Ovary (tissue), 9 donors: ENCODE data around the gene TMEM200A. TPM values are rescaled to one million over a fixed set of nuclear protein-coding genes. Genes with fewer than 3 reads are reported as not detected.

Experiments
- DNase-seq, 5 donors: peaks; one replicate each; pipeline ENCODE4 v3.0.0-alpha.2; 2019 to 2020
- H3K27ac ChIP-seq, 2 donors: fragments of 200-600 bp; one replicate each; pipeline versions ENCODE4 v1.5.1 to v1.8.0; 2019 to 2022
- H3K27me3 ChIP-seq: fragments of 200-600 bp; one replicate; pipeline ENCODE4 v1.8.0; 2022
- H3K36me3 ChIP-seq: fragments of 200-600 bp; sonication (generic); one replicate; pipeline ENCODE4 v1.5.1; 2019
- H3K4me1 ChIP-seq: one replicate; pipeline ENCODE4 v1.8.1; 2013; ENCODE audit warnings: mild to moderate bottlenecking, moderate library complexity; ENCODE audit not compliant: insufficient read depth
- H3K4me3 ChIP-seq: fragments of 200-600 bp; sonication (generic); one replicate; pipeline ENCODE4 v1.5.1; 2017
- H3K9me3 ChIP-seq, 2 donors: fragments of 200-600 bp in 1 of 2; sonication (generic) in 1 of 2; one replicate each; pipeline versions ENCODE4 v1.5.1 to v1.8.1; 2013 to 2019; ENCODE audit warnings: mild to moderate bottlenecking in 1 of 2, moderate library complexity in 1 of 2
- EP300 ChIP-seq: sonication (generic); formaldehyde crosslinking; IDR thresholded peaks from one replicate; pipeline ENCODE4 v1.6.1; 2017; ENCODE audit warnings: antibody characterized with exemption
- POLR2A ChIP-seq: fragments of 450-650 bp; IDR thresholded peaks from one replicate; pipeline ENCODE4 v1.6.1; 2017; ENCODE audit warnings: antibody characterized with exemption, mild to moderate bottlenecking, moderate library complexity
- WGBS, 3 donors: extraction: QIAGEN DNeasy Blood & Tissue Kit in 1 of 3; methylation state at CpG; one replicate each; pipeline versions ENCODE4 v1.1.5 to v1.1.7; 2013 to 2017; 5-methylcytosine and 5-hydroxymethylcytosine counted together
- intact Hi-C, 4 donors: fragments of 100-400 bp; cut with DNase I; formaldehyde crosslinking; loops; one replicate each; pipeline versions ENCODE4 v1.11.0 to v1.15.1; 2022 to 2023
- polyA plus RNA-seq, 2 donors: library from polyadenylated mRNA; stranded (reverse); fragments of 200-250 nt in 1 of 2; fragments of 350-450 nt in 1 of 2; fragmentation: Illumina TruSeq in 1 of 2; extraction: RNeasy Lipid Tissue Mini Kit (QIAGEN cat#74804) in 1 of 2; gene quantifications; one replicate each; pipeline ENCODE4 v1.2.3, GENCODE V29; 2013 to 2014
- total RNA-seq, 7 donors: library from RNA; depleted of rRNA in 2 of 7; stranded (reverse); fragments of >200 nt in 2 of 7; fragmentation: NEBNext Ultra II Directional in 3 of 7; extraction: Animal tissue kit (Norgen Biotek cat#: 25700) in 3 of 7; gene quantifications; one replicate each; pipeline versions ENCODE4 v1.1.0 to v1.2.4, GENCODE V29; 2016 to 2023
- TF ChIP-seq, protein P1 (sequence below), 3 donors: fragments of 450-650 bp in 2 of 3; fragments of 200-600 bp in 1 of 3; IDR thresholded peaks; one replicate each; pipeline versions ENCODE4 v1.5.1 to v1.8.0; 2016 to 2022; ENCODE audit warnings: antibody characterized with exemption in 3 of 3, mild to moderate bottlenecking in 1 of 3
- donor health status: DM: no; HTN: no; CAD: no; lungs with moderate emphysema.
- donor health status: DM: no; HTN: no; CAD: no.
- donor health status: Bipolar disorder and iron deficiency.
- donor health status: DM: yes; HTN: yes; CAD: no.
- donor health status: DM: no; HTN: no; CAD: no.
- donor health status: DM: yes; HTN: yes; CAD: no.

Gene TMEM200A
- total and polyA plus RNA-seq, 9 donors: 8.2 to 32.5 (median 17.7) TPM

DNA sequence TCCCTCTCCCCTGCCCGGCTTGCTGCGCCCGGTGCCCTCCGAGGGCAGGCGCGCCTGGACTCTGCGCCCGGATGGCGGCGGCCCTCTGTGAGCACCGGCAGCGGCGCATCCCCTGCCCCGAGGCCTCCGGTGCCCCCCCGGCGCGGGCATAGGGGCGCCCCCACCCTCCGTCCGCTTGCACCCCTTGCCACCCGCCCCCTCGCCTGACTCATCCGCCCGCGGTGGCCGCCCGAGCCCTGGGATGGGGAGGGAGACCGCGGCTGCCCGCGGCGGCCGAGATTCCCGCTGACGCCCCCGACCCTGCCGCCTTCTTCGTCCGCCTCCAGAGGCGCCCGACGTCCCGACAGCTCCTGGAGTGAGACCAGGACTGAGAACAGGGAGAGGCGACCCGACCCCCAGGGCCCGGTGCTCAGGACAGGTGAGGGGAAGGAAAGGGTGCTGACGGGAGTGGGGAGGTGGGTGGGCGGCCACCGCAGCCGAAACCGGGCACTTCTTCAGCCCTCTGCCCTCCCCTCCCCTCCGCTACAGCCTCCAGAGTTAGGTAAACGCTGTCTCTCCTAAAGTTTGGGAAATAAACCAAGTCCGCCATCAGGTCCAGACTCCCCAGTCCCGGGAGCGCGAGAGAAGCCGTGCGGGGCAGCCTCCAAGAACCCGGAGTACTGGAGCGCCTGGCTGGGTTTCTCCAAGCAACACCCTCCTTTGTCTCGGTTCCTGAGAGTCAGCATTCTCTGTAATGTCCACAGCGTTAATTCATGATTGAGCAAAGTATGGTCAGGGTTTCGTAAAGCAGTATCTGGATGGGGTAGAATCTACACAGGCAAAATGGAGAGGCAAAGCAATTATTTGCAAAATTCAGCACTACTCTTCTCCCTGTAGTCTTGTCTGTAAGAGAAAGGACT lies 539 bp downstream of the TMEM200A start:
- TF ChIP-seq, protein P1, sequence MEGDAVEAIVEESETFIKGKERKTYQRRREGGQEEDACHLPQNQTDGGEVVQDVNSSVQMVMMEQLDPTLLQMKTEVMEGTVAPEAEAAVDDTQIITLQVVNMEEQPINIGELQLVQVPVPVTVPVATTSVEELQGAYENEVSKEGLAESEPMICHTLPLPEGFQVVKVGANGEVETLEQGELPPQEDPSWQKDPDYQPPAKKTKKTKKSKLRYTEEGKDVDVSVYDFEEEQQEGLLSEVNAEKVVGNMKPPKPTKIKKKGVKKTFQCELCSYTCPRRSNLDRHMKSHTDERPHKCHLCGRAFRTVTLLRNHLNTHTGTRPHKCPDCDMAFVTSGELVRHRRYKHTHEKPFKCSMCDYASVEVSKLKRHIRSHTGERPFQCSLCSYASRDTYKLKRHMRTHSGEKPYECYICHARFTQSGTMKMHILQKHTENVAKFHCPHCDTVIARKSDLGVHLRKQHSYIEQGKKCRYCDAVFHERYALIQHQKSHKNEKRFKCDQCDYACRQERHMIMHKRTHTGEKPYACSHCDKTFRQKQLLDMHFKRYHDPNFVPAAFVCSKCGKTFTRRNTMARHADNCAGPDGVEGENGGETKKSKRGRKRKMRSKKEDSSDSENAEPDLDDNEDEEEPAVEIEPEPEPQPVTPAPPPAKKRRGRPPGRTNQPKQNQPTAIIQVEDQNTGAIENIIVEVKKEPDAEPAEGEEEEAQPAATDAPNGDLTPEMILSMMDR (IDR thresholded peaks at IDR 0.05): peak in 1 of 3 donors; percentile 14
- TF ChIP-seq POLR2A: peak; percentile 13
- TF ChIP-seq EP300: no peak
- Histone ChIP-seq H3K27ac (peak overlapping the region; percentile 79 to 80), H3K4me3 (peak overlapping the region; percentile 90), H3K9me3 (no peaks in the 10 kb centered on the region), H3K4me1 (peaks cover 2% of the 10 kb centered on the region), H3K36me3 (no peaks in the 10 kb centered on the region), H3K27me3 (no peaks in the 10 kb centered on the region)
- 1 to 3% (median 1%) methylated on average over 29 to 65 of the region's 65 CpGs for WGBS, 3 donors
- peak; percentile 67 to 81 (median 75) for DNase-seq
- intact Hi-C loops: loop anchor here in 3 of 4 donors (5.0 to 10.0 kb wide), 5 partner anchors 238 to 478 kb away; no protein-coding TSS in a partner anchor

DNA sequence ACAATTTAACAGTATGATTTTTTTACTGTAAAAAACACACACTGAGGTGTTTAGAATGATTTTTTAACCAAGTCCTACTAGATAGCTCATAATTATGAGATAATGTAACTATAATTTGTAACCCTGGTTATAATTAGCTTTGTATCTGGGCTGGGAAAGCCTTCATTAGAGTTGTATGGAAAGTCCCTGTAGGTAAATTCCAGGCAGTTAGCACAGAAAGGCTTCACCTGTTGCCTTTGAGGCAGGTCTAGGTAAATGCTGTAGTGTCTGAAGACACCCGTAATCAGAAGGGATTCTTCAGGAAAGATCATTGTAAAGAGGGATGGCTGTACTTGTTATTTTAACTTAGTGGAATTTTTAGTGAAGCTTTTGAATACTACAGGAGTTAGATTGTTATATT lies 1.9 kb downstream of the TMEM200A start:
- intact Hi-C loops: loop anchor here in 3 of 4 donors (5.0 to 10.0 kb wide), 5 partner anchors 237 to 477 kb away; no protein-coding TSS in a partner anchor
- Histone ChIP-seq H3K27ac (no peak overlapping the region), H3K36me3 (no peaks in the 10 kb centered on the region), H3K9me3 (no peaks in the 10 kb centered on the region), H3K27me3 (no peaks in the 10 kb centered on the region), H3K4me3 (peak overlapping the region; percentile 90), H3K4me1 (peaks cover 3% of the 10 kb centered on the region)
- TF ChIP-seq, protein P1 (IDR thresholded peaks at IDR 0.05): no peak
- TF ChIP-seq EP300 (no peak), POLR2A (no peak)
- DNase-seq: no peak
- WGBS, 3 donors: 86 to 91% (median 89%) methylated on average over 1 of the region's 1 CpG

DNA sequence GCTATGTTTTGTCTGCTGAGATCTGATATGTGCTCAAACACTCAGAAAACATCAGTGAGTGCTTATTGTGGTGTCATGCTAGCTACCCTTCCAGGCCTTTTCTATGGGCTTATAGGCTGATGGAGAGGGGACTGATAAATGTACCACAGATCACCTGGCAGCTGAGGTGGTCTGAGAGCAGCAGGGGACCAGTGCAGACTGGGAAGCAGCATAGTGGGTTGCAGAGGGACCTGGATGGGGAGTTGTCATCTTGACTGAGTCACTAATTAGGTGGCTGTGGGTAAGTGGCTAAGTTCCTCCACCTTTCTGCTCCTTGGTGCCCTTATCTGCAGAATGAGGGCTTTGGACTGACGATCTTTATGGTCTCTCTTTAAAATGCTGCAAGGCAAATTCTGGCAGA lies 2.8 kb downstream of the TMEM200A start:
- DNase-seq: no peak
- H3K36me3 ChIP-seq: no peaks in the 10 kb centered on the region
- WGBS, 3 donors: 50 to 86% (median 65%) methylated on average over 1 of the region's 1 CpG
- TF ChIP-seq POLR2A: no peak
- TF ChIP-seq EP300: no peak
- TF ChIP-seq, protein P1 (IDR thresholded peaks at IDR 0.05): no peak
- no peaks in the 10 kb centered on the region for H3K9me3 ChIP-seq
- H3K27ac ChIP-seq: no peak overlapping the region
- peaks cover 3% of the 10 kb centered on the region for H3K4me1 ChIP-seq
- no peak overlapping the region for H3K4me3 ChIP-seq
- H3K27me3 ChIP-seq: no peaks in the 10 kb centered on the region
- intact Hi-C loops: loop anchor here in 3 of 4 donors (5.0 to 10.0 kb wide), 5 partner anchors 236 to 476 kb away; no protein-coding TSS in a partner anchor

DNA sequence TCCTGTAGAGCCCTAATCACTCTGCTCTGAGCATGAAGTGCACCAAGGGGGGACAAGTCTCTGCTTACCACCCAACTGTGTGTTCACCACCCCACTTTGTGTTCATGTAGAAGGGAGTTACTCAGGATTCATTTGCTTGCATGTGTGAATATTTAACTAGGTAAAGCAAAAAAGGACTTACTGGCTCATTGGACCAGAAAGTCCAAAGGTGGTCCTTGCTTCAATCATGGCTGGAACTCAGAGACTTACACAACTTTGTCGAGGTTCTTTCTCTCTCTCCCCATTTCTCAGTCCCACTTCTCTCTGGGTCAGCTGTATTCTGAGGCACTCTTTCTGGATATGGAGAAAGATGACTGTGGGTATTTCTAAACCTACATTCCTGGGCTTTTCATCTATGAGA lies 4.0 kb downstream of the TMEM200A start:
- WGBS, 3 donors: 86 to 98% (median 91%) methylated on average over 1 of the region's 1 CpG
- TF ChIP-seq EP300 (no peak), POLR2A (no peak)
- TF ChIP-seq, protein P1 (IDR thresholded peaks at IDR 0.05): no peak

More for the DNA sequence above, 4.0 kb downstream of the TMEM200A start:
- H3K9me3 ChIP-seq: no peaks in the 10 kb centered on the region
- no peaks in the 10 kb centered on the region for H3K36me3 ChIP-seq
- DNase-seq: no peak
- no peaks in the 10 kb centered on the region for H3K27me3 ChIP-seq
- peaks cover 3% of the 10 kb centered on the region for H3K4me1 ChIP-seq
- intact Hi-C loops: loop anchor here in 3 of 4 donors (5.0 to 10.0 kb wide), 5 partner anchors 235 to 475 kb away; no protein-coding TSS in a partner anchor
- no peak overlapping the region for H3K27ac ChIP-seq
- H3K4me3 ChIP-seq: no peak overlapping the region
